ENCODE results near the gene FMNL2. TPM values are rescaled to one million over a fixed set of nuclear protein-coding genes. Genes with fewer than 3 reads are reported as not detected.

The FMNL2 gene
- total RNA-seq, 1 experiment from 2014 or later: 38.2 TPM

- CTCF ChIA-PET: interaction anchor here (0.6 to 0.7 kb wide), 2 partner anchors 15 to 1107 kb away, joined by 3 to 6 read pairs; no protein-coding TSS in a partner anchor
- Mint-ChIP-seq H3K27ac (ENCODE audit: unreplicated experiment) (no peak overlapping the region), H3K4me3 (ENCODE audit: unreplicated experiment) (no peak overlapping the region), H3K4me1 (ENCODE audit: low read depth, unreplicated experiment) (peaks cover 6% of the 10 kb centered on the region), H3K36me3 (ENCODE audit: insufficient read depth, unreplicated experiment) (peaks cover 12% of the 10 kb centered on the region), H3K27me3 (ENCODE audit: insufficient read depth, unreplicated experiment) (no peaks in the 10 kb centered on the region), H3K9me3 (ENCODE audit: unreplicated experiment) (no peaks in the 10 kb centered on the region)
- Histone ChIP-seq H3K4me3 (ENCODE audit: low read depth, low read length) (no peak overlapping the region), H3K4me1 (no peaks in the 10 kb centered on the region), H3K9me3 (no peaks in the 10 kb centered on the region), H3K36me3 (ENCODE audit: control insufficient read depth, insufficient read depth, low read length) (no peaks in the 10 kb centered on the region), H3K27me3 (replicated peaks; ENCODE audit: control insufficient read depth, insufficient read depth, low read length) (no peaks in the 10 kb centered on the region)
- no peak for DNase-seq
- POLR2A ChIA-PET: interaction anchor here (0.6 kb wide), 1 partner anchor 49 kb away, joined by 3 read pairs; no protein-coding TSS in a partner anchor
- TF ChIP-seq CTCF (IDR thresholded peaks at IDR 0.05; ENCODE audit: insufficient read depth in 1 of 2, low read depth in 1 of 2, low read length in 1 of 2, severe bottlenecking in 1 of 2, unreplicated experiment in 1 of 2): no peak
- BruUV-seq (replicated peaks): no TSS peak
- intact Hi-C loops (cut with micrococcal nuclease; ENCODE audit: unreplicated experiment): no loop called here
Measured at GRCh38 chr2:152600051-152600657, 265.2 kb downstream of the FMNL2 start.

- CTCF ChIA-PET: interaction anchor here (0.6 to 0.7 kb wide), 2 partner anchors 14 to 1107 kb away, joined by 3 to 6 read pairs; no protein-coding TSS in a partner anchor
- no peaks in the 10 kb centered on the region for H3K27me3 ChIP-seq (replicated peaks; ENCODE audit: control insufficient read depth, insufficient read depth, low read length)
- no peak overlapping the region for H3K4me3 ChIP-seq (ENCODE audit: low read depth, low read length)
- no TSS peak for BruUV-seq (replicated peaks)
- H3K4me3 Mint-ChIP-seq (ENCODE audit: unreplicated experiment): no peak overlapping the region
- no peaks in the 10 kb centered on the region for H3K9me3 ChIP-seq
- H3K27ac Mint-ChIP-seq (ENCODE audit: unreplicated experiment): no peak overlapping the region
- no peak for DNase-seq
- H3K4me1 Mint-ChIP-seq (ENCODE audit: low read depth, unreplicated experiment): peaks cover 6% of the 10 kb centered on the region
- no peaks in the 10 kb centered on the region for H3K36me3 ChIP-seq (ENCODE audit: control insufficient read depth, insufficient read depth, low read length)
- H3K9me3 Mint-ChIP-seq (ENCODE audit: unreplicated experiment): no peaks in the 10 kb centered on the region
- peaks cover 12% of the 10 kb centered on the region for H3K36me3 Mint-ChIP-seq (ENCODE audit: insufficient read depth, unreplicated experiment)
- no peak for TF ChIP-seq CTCF (IDR thresholded peaks at IDR 0.05; ENCODE audit: insufficient read depth in 1 of 2, low read depth in 1 of 2, low read length in 1 of 2, severe bottlenecking in 1 of 2, unreplicated experiment in 1 of 2)
- POLR2A ChIA-PET: interaction anchor here (0.6 kb wide), 1 partner anchor 48 kb away, joined by 3 read pairs; no protein-coding TSS in a partner anchor
- H3K4me1 ChIP-seq: no peaks in the 10 kb centered on the region
- intact Hi-C loops (cut with micrococcal nuclease; ENCODE audit: unreplicated experiment): no loop called here
- no peaks in the 10 kb centered on the region for H3K27me3 Mint-ChIP-seq (ENCODE audit: insufficient read depth, unreplicated experiment)
Measured at GRCh38 chr2:152600697-152601096, 265.7 kb downstream of the FMNL2 start.

GRCh38 chr2:152602750-152603149, 267.8 kb downstream of the FMNL2 start:
- intact Hi-C loops (cut with micrococcal nuclease; ENCODE audit: unreplicated experiment): no loop called here
- no peaks in the 10 kb centered on the region for H3K9me3 Mint-ChIP-seq (ENCODE audit: unreplicated experiment)
- TF ChIP-seq CTCF (IDR thresholded peaks at IDR 0.05; ENCODE audit: insufficient read depth in 1 of 2, low read depth in 1 of 2, low read length in 1 of 2, severe bottlenecking in 1 of 2, unreplicated experiment in 1 of 2): no peak
- no peaks in the 10 kb centered on the region for H3K4me1 ChIP-seq
- no TSS peak for BruUV-seq (replicated peaks)
- no peaks in the 10 kb centered on the region for H3K27me3 Mint-ChIP-seq (ENCODE audit: insufficient read depth, unreplicated experiment)
- no peak overlapping the region for H3K4me3 ChIP-seq (ENCODE audit: low read depth, low read length)
- H3K9me3 ChIP-seq: no peaks in the 10 kb centered on the region
- CTCF ChIA-PET: interaction anchor here (0.6 kb wide), 1 partner anchor 12 kb away, joined by 3 read pairs; no protein-coding TSS in a partner anchor
- no peak for DNase-seq
- peaks cover 6% of the 10 kb centered on the region for H3K4me1 Mint-ChIP-seq (ENCODE audit: low read depth, unreplicated experiment)
- no peak overlapping the region for H3K4me3 Mint-ChIP-seq (ENCODE audit: unreplicated experiment)
- H3K36me3 ChIP-seq (ENCODE audit: control insufficient read depth, insufficient read depth, low read length): no peaks in the 10 kb centered on the region
- no peaks in the 10 kb centered on the region for H3K27me3 ChIP-seq (replicated peaks; ENCODE audit: control insufficient read depth, insufficient read depth, low read length)
- no peak overlapping the region for H3K27ac Mint-ChIP-seq (ENCODE audit: unreplicated experiment)
- POLR2A ChIA-PET: no interaction called here
- H3K36me3 Mint-ChIP-seq (ENCODE audit: insufficient read depth, unreplicated experiment): peaks cover 13% of the 10 kb centered on the region
